Measurements from ENCODE around the gene ASMTL.

DNA sequence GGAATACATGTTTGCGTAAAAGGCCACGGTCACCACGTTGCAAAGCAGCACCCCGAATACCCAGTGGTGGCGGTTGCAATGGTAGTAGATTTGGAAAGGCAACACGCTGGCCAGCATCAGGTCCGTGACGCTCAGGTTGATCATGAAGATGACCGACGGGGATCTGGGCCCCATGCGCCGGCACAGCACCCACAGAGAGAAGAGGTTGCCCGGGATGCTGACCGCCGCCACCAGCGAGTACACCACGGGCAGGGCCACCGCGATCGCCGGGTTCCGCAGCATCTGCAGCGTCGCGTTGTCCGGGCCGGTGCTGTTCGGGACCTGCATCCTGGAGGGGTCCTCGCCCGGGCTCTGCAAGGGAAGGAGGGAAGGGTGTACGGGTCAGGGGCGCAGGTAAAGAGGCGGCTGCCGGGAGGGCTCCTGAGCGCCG, 13.5 kb upstream of the ASMTL start:
- TF ChIP-seq, protein P1, sequence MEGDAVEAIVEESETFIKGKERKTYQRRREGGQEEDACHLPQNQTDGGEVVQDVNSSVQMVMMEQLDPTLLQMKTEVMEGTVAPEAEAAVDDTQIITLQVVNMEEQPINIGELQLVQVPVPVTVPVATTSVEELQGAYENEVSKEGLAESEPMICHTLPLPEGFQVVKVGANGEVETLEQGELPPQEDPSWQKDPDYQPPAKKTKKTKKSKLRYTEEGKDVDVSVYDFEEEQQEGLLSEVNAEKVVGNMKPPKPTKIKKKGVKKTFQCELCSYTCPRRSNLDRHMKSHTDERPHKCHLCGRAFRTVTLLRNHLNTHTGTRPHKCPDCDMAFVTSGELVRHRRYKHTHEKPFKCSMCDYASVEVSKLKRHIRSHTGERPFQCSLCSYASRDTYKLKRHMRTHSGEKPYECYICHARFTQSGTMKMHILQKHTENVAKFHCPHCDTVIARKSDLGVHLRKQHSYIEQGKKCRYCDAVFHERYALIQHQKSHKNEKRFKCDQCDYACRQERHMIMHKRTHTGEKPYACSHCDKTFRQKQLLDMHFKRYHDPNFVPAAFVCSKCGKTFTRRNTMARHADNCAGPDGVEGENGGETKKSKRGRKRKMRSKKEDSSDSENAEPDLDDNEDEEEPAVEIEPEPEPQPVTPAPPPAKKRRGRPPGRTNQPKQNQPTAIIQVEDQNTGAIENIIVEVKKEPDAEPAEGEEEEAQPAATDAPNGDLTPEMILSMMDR (IDR thresholded peaks at IDR 0.05 in 8 of 11, conservative IDR thresholded peaks at IDR 0.05 in 3 of 11) = no peak
- TF ChIP-seq POLR2AphosphoS5 (IDR thresholded peaks at IDR 0.05) = no peak
- no peak for TF ChIP-seq POLR2A (IDR thresholded peaks at IDR 0.05)
